GM12878 (cell line): ENCODE measurements around the gene FIZ1. TPM values are rescaled to one million over a fixed set of nuclear protein-coding genes. Genes with fewer than 3 reads are reported as not detected.

Experiments used
- ATAC-seq: fragments of 200-7000 bp; cut with Tn5 transposase; 3 replicates; pipeline ENCODE4 v1.9.1; 2020; ENCODE audit warnings: mild to moderate bottlenecking, moderate library complexity
- BruUV-seq: library from RNA; stranded (reverse); fragments of 400-500 nt; replicated peaks from 2 replicates; lab custom pipeline; 2021; lab: Mats Ljungman, UMichigan
- CTCF ChIA-PET: fragments of 300-600 bp; sonication (Branson Sonifier 250); formaldehyde crosslinking; extraction: SDS; loops from one replicate; lab custom pipeline; 2021; ENCODE audit warnings: inconsistent platforms; lab: Yijun Ruan, JAX
- POLR2A ChIA-PET: fragments of 350-600 bp; formaldehyde crosslinking; extraction: SDS; loops from one replicate; lab custom pipeline; 2021; ENCODE audit warnings: inconsistent platforms; lab: Charles Lee
- RAD21 ChIA-PET: fragments of 300-600 bp; sonication (Branson Sonifier 250); formaldehyde crosslinking; loops from one replicate; lab custom pipeline; 2023; ENCODE audit warnings: antibody characterized with exemption; ENCODE audit not compliant: unreplicated experiment; lab: Charles Lee
- SMC1A ChIA-PET: fragments of 300-600 bp; sonication (Branson Sonifier 250); formaldehyde crosslinking; loops from one replicate; lab custom pipeline; 2023; ENCODE audit not compliant: unreplicated experiment, uncharacterized antibody; lab: Charles Lee
- DNase-seq: peaks from one replicate; pipeline ENCODE4 v3.0.0-alpha.2; 2011; ENCODE audit warnings: low read depth, low spot score
- FAIRE-seq: peaks from 3 replicates; lab custom pipeline; 2011; peaks lifted over from hg19 to GRCh38; lab: Jason Lieb, UNC
- H2AFZ ChIP-seq: 2 replicates; pipeline ENCODE4 v1.6.0; 2011; ENCODE audit warnings: low read depth, low read length, control low read depth; ENCODE audit not compliant: control insufficient read depth
- H3K27ac ChIP-seq: 2 replicates; pipeline ENCODE4 v1.5.1; 2011; ENCODE audit warnings: control low read depth; ENCODE audit not compliant: control insufficient read depth, insufficient read depth
- H3K27me3 ChIP-seq, 2 experiments: replicated peaks in 1 of 2; 2 replicates each; pipeline versions ENCODE4 v1.6.0 to v1.6.1; 2011; ENCODE audit warnings: low read length in 1 of 2; ENCODE audit not compliant: control insufficient read depth in 2 of 2, insufficient read depth in 2 of 2
- H3K36me3 ChIP-seq, 2 experiments: 2 replicates each; pipeline ENCODE4 v1.5.1; 2011; ENCODE audit warnings: low read length in 1 of 2; ENCODE audit not compliant: control insufficient read depth in 2 of 2, insufficient read depth in 2 of 2
- H3K4me1 ChIP-seq: 2 replicates; pipeline ENCODE4 v1.6.1; 2011; ENCODE audit warnings: mild to moderate bottlenecking, low read length, moderate library complexity, mixed read lengths; ENCODE audit not compliant: control insufficient read depth, insufficient read depth
- H3K4me2 ChIP-seq: 2 replicates; pipeline ENCODE4 v1.6.0; 2011; ENCODE audit warnings: control low read depth; ENCODE audit not compliant: control insufficient read depth, insufficient read depth
- H3K4me3 ChIP-seq: fragments of 200-600 bp; sonication (generic); 2 replicates; pipeline ENCODE4 v1.5.1; 2016
- H3K79me2 ChIP-seq: 2 replicates; pipeline ENCODE4 v1.6.0; 2011; ENCODE audit warnings: low read length; ENCODE audit not compliant: control insufficient read depth, insufficient read depth
- H3K9ac ChIP-seq: 2 replicates; pipeline ENCODE4 v1.8.0; 2011; ENCODE audit warnings: low read length, control low read depth, mixed read lengths; ENCODE audit not compliant: control insufficient read depth, insufficient read depth
- H3K9me3 ChIP-seq: replicated peaks from 3 replicates; pipeline ENCODE4 v1.5.1; 2011; ENCODE audit warnings: mild to moderate bottlenecking, low read length; ENCODE audit not compliant: control insufficient read depth, insufficient read depth
- H4K20me1 ChIP-seq: 2 replicates; pipeline ENCODE4 v1.6.0; 2011; ENCODE audit not compliant: control insufficient read depth, insufficient read depth
- BACH1 ChIP-seq: fragments of 450-650 bp; IDR thresholded peaks from 2 replicates; pipeline ENCODE4 v1.6.1; 2017; ENCODE audit warnings: mild to moderate bottlenecking, borderline replicate concordance
- NRF1 ChIP-seq: conservative IDR thresholded peaks from 2 replicates; pipeline ENCODE4 v1.6.1; 2011; ENCODE audit warnings: mild to moderate bottlenecking, low read depth, low read length, improper control_type of control experiment
- RAD51 ChIP-seq: fragments of 450-650 bp; IDR thresholded peaks from 2 replicates; pipeline ENCODE4 v1.6.1; 2016; ENCODE audit warnings: moderate library complexity, mild to moderate bottlenecking, inconsistent platforms
- SUZ12 ChIP-seq: fragments of 200-600 bp; sonication (generic); IDR thresholded peaks from one replicate; pipeline ENCODE4 v1.6.1; 2018; ENCODE audit warnings: antibody characterized with exemption, mild to moderate bottlenecking; ENCODE audit not compliant: unreplicated experiment
- TCF12 ChIP-seq: IDR thresholded peaks from 2 replicates; pipeline ENCODE4 v1.6.1; 2011; ENCODE audit warnings: low read depth, mild to moderate bottlenecking, low read length
- WGBS: methylation state at CpG from one replicate; pipeline ENCODE4 v1.1.6; 2016; ENCODE audit warnings: low lambda C conversion rate; ENCODE audit not compliant: insufficient replicate concordance, insufficient coverage; ENCODE audit errors: missing lambda C conversion rate; 5-methylcytosine and 5-hydroxymethylcytosine counted together
- in situ Hi-C: fragments of 300-500 bp; cut with MboI; formaldehyde crosslinking; loops from 9 replicates; pipeline ENCODE4 v1.14.3; 2018; ENCODE audit warnings: mixed read lengths
- intact Hi-C: fragments of 100-400 bp; cut with micrococcal nuclease; formaldehyde crosslinking; loops from one replicate; pipeline ENCODE4 v1.14.2; 2022; ENCODE audit not compliant: unreplicated experiment
- polyA plus RNA-seq, 11 experiments: library from polyadenylated mRNA; depleted of rRNA in 4 of 11; unstranded in 6 of 11; stranded (reverse) in 5 of 11; fragments of >200 nt; fragmentation: Nextera tagmentation in 4 of 11; fragmentation: Illumina TruSeq in 1 of 11; extraction: Ambion mirVana in 4 of 11; extraction: Trizol in 1 of 11; gene quantifications; 1 replicate in 1 of 11; 2 replicates in 10 of 11; pipeline versions ENCODE4 v1.2.1 to v1.2.3, GENCODE V29; 2011 to 2016; ENCODE audit warnings: inconsistent platforms in 2 of 11, missing spikeins in 2 of 11, low read depth in 1 of 11
- total RNA-seq, 4 experiments: library from RNA; depleted of rRNA in 3 of 4; stranded (reverse); fragments of >200 nt in 3 of 4; fragmentation: Illumina TruSeq in 1 of 4; extraction: Trizol in 1 of 4; gene quantifications; 2 replicates each; pipeline versions ENCODE4 v1.2.1 to v1.2.3, GENCODE V29; 2013 to 2021
- TF ChIP-seq, protein P1 (sequence below): IDR thresholded peaks from 2 replicates; pipeline ENCODE4 v1.6.1; 2012; ENCODE audit warnings: improper control_type of control experiment, low read depth, low read length; ENCODE audit not compliant: insufficient replicate concordance
- TF ChIP-seq, protein P2 (sequence below): IDR thresholded peaks from 2 replicates; pipeline ENCODE4 v1.6.1; 2011; ENCODE audit warnings: borderline replicate concordance, low read depth, mild to moderate bottlenecking, moderate library complexity, low read length; ENCODE audit not compliant: insufficient read depth, poor library complexity, severe bottlenecking

The FIZ1 gene
- total and polyA plus RNA-seq, 10 of the 15 experiments (the other 5 are each of a cell fraction or from before 2014, with no cell fraction given), result 0.60 to 16.8 (median 4.2) TPM

DNA sequence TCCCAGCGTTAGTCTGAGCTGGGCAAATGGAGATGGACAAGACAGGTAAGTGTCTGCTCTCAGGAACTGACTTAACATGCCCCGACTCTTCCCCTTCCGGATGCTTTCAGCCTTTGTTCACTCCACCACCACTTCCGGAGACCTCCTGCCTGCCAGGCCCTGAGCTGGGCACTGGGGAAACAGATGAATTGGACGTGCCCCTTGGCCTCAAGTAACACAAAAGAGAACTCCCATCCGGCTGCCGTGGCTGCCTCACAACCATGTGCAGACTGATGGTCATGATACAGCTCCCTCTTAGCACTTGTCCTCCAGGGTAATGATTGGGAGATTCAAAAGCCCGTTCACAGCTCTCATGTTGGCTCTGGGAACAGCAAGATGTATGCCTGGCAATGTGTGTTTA, 18.1 kb upstream of the FIZ1 start:
- no peaks in the 10 kb centered on the region; the same call in 1 of the 3 replicates for H3K9me3 ChIP-seq
- intact Hi-C loops, result no loop called here
- peaks cover 3 to 12% of the 10 kb centered on the region in 2 experiments; a peak in 3 of 4 replicates for H3K36me3 ChIP-seq
- no peak overlapping the region for H2AFZ ChIP-seq
- H3K4me1 ChIP-seq, result no peaks in the 10 kb centered on the region; the same call in 1 of the 2 replicates
- FAIRE-seq, result no peak
- RAD21 ChIA-PET, result no interaction called here
- in situ Hi-C loops, result no loop called here
- ATAC-seq, result no peak
- H3K4me3 ChIP-seq, result no peak overlapping the region
- BruUV-seq, result no TSS peak
- no peak overlapping the region for H3K9ac ChIP-seq
- H3K27ac ChIP-seq, result no peak overlapping the region
- H3K4me2 ChIP-seq, result no peak overlapping the region
- POLR2A ChIA-PET, result interaction anchor here (1.5 kb wide), 1 partner anchor 18 kb away, joined by 4 read pairs; the partner anchor contains the start of gene FIZ1
- H3K79me2 ChIP-seq, result peaks cover 1% of the 10 kb centered on the region; the same call in 1 of the 2 replicates
- SMC1A ChIA-PET, result no interaction called here
- WGBS, result 96% methylated on average over 8 of the region's 8 CpGs
- DNase-seq, result no peak
- TF ChIP-seq TCF12 (no peak), SUZ12 (no peak), NRF1 (no peak), RAD51 (no peak), BACH1 (no peak)
- TF ChIP-seq, protein P1, sequence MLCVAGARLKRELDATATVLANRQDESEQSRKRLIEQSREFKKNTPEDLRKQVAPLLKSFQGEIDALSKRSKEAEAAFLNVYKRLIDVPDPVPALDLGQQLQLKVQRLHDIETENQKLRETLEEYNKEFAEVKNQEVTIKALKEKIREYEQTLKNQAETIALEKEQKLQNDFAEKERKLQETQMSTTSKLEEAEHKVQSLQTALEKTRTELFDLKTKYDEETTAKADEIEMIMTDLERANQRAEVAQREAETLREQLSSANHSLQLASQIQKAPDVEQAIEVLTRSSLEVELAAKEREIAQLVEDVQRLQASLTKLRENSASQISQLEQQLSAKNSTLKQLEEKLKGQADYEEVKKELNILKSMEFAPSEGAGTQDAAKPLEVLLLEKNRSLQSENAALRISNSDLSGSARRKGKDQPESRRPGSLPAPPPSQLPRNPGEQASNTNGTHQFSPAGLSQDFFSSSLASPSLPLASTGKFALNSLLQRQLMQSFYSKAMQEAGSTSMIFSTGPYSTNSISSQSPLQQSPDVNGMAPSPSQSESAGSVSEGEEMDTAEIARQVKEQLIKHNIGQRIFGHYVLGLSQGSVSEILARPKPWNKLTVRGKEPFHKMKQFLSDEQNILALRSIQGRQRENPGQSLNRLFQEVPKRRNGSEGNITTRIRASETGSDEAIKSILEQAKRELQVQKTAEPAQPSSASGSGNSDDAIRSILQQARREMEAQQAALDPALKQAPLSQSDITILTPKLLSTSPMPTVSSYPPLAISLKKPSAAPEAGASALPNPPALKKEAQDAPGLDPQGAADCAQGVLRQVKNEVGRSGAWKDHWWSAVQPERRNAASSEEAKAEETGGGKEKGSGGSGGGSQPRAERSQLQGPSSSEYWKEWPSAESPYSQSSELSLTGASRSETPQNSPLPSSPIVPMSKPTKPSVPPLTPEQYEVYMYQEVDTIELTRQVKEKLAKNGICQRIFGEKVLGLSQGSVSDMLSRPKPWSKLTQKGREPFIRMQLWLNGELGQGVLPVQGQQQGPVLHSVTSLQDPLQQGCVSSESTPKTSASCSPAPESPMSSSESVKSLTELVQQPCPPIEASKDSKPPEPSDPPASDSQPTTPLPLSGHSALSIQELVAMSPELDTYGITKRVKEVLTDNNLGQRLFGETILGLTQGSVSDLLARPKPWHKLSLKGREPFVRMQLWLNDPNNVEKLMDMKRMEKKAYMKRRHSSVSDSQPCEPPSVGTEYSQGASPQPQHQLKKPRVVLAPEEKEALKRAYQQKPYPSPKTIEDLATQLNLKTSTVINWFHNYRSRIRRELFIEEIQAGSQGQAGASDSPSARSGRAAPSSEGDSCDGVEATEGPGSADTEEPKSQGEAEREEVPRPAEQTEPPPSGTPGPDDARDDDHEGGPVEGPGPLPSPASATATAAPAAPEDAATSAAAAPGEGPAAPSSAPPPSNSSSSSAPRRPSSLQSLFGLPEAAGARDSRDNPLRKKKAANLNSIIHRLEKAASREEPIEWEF, result no peak
- TF ChIP-seq, protein P2, sequence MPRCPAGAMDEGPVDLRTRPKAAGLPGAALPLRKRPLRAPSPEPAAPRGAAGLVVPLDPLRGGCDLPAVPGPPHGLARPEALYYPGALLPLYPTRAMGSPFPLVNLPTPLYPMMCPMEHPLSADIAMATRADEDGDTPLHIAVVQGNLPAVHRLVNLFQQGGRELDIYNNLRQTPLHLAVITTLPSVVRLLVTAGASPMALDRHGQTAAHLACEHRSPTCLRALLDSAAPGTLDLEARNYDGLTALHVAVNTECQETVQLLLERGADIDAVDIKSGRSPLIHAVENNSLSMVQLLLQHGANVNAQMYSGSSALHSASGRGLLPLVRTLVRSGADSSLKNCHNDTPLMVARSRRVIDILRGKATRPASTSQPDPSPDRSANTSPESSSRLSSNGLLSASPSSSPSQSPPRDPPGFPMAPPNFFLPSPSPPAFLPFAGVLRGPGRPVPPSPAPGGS, result no peak
- H4K20me1 ChIP-seq, result no peaks in the 10 kb centered on the region; the same call in 1 of the 2 replicates
- CTCF ChIA-PET, result interaction anchor here (1.1 to 2.8 kb wide), 4 partner anchors 11 to 100 kb away, joined by 3 to 12 read pairs (median 4); partner anchors contain the start of gene ZNF865
- H3K27me3 ChIP-seq, result no peaks in the 10 kb centered on the region
